ENCODE data around the gene CLSTN1.

Gene CLSTN1

DNA sequence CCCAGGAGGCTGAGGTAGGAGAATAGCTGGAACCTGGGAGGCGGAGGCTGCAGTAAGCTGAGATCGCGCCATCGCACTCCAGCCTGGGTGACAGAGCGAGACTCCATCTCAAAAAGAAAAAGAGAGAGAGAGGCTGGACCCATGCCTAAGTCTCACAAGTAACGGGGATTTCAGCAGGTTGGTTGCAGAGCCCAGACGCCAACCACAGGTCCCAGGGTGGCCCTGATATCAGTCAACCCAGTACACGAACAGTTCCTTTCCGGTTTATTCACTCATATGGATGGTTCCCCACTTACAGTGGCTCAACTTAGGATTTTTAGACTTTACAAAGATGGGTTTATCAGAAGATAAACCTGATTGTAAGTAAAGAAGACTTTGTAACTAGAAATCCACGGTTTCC lies 40.9 kb downstream of the CLSTN1 start:
- no peaks in the 10 kb centered on the region for H3K4me1 ChIP-seq (ENCODE audit: control insufficient read depth, insufficient read depth, low read length)
- H3K9me3 ChIP-seq (ENCODE audit: control insufficient read depth, low read length) = no peaks in the 10 kb centered on the region
- 95% methylated on average over 10 of the region's 10 CpGs for WGBS, 2 experiments
- no peak overlapping the region for H3K27ac ChIP-seq (ENCODE audit: insufficient read depth, low read depth, low read length, poor library complexity, severe bottlenecking)
- H3K27me3 ChIP-seq (ENCODE audit: control insufficient read depth, insufficient read depth, low read length, poor library complexity, severe bottlenecking) = no peaks in the 10 kb centered on the region
- no peaks in the 10 kb centered on the region for H3K36me3 ChIP-seq (ENCODE audit: control insufficient read depth, insufficient read depth, low read length)
- H3K4me3 ChIP-seq (ENCODE audit: insufficient read depth, low read depth, low read length) = no peak overlapping the region

DNA sequence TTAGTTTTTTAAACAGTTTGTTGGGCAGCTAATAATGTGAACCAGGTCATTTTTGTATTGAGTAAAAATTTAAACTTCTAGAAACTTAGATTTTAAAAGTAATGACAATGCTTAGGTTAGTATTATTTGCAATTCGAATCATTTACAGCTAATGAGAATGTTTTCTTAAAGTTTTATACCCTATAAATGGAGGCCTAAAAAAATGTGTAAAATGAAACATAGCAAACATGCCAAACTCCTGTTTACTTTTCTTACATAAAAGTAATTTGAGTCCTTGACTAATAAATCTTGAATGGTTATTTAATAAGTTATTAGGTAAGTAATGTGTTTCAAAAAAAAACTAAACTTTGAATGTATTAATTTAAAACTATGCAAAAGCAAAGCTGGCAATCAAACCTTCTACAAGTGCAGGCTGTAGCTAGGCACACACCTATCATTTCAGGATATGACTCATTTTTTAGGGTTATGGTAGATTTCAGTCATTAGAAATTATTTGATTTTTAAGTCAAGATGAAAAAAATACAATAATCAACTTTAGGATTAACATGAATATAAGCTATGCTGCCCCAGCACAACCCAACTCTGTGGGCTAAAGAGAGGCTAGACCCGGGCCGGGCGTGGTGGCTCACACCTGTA lies 41.5 kb downstream of the CLSTN1 start:
- no peak overlapping the region for H3K27ac ChIP-seq (ENCODE audit: insufficient read depth, low read depth, low read length, poor library complexity, severe bottlenecking)
- H3K36me3 ChIP-seq (ENCODE audit: control insufficient read depth, insufficient read depth, low read length) = no peaks in the 10 kb centered on the region
- H3K9me3 ChIP-seq (ENCODE audit: control insufficient read depth, low read length) = no peaks in the 10 kb centered on the region
- no peak overlapping the region for H3K4me3 ChIP-seq (ENCODE audit: insufficient read depth, low read depth, low read length)
- no peaks in the 10 kb centered on the region for H3K4me1 ChIP-seq (ENCODE audit: control insufficient read depth, insufficient read depth, low read length)
- 95 to 96% methylated on average over 3 to 4 of the region's 4 CpGs for WGBS, 2 experiments
- no peaks in the 10 kb centered on the region for H3K27me3 ChIP-seq (ENCODE audit: control insufficient read depth, insufficient read depth, low read length, poor library complexity, severe bottlenecking)

DNA sequence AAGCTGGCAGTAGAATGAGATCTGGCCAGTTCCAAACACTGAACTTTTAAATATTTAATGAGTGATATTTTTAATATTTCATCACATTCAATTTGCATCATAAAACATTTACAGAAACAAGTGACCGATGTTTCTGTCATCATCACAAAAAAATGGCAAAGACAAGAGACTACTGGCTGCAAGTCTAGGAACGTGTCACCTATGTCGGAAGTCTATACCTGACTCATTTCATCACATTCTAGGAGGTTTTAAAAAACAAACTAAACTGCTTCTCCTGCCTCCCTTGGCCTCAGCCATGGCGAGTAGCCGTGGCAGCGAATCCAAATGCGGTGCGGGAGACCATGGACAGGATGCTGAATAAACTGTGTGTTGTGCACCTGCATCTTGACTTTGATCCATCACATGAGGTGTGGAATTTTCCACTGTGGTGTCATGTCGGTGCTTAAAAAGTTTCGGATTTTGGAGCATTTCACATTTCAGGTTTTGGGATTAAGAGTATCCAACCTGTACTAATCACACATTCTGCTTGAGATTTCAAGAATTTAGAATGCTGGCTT lies 43.1 kb downstream of the CLSTN1 start:
- no peak overlapping the region for H3K27ac ChIP-seq (ENCODE audit: insufficient read depth, low read depth, low read length, poor library complexity, severe bottlenecking)
- H3K27me3 ChIP-seq (ENCODE audit: control insufficient read depth, insufficient read depth, low read length, poor library complexity, severe bottlenecking) = no peaks in the 10 kb centered on the region
- WGBS, 2 experiments = 94 to 97% methylated on average over 10 of the region's 10 CpGs
- H3K4me3 ChIP-seq (ENCODE audit: insufficient read depth, low read depth, low read length) = no peak overlapping the region
- H3K9me3 ChIP-seq (ENCODE audit: control insufficient read depth, low read length) = no peaks in the 10 kb centered on the region
- H3K4me1 ChIP-seq (ENCODE audit: control insufficient read depth, insufficient read depth, low read length) = no peaks in the 10 kb centered on the region
- H3K36me3 ChIP-seq (ENCODE audit: control insufficient read depth, insufficient read depth, low read length) = no peaks in the 10 kb centered on the region

- Histone ChIP-seq H3K36me3 (ENCODE audit: control insufficient read depth, insufficient read depth, low read length) (no peaks in the 10 kb centered on the region), H3K27me3 (ENCODE audit: control insufficient read depth, insufficient read depth, low read length, poor library complexity, severe bottlenecking) (no peaks in the 10 kb centered on the region), H3K9me3 (ENCODE audit: control insufficient read depth, low read length) (no peaks in the 10 kb centered on the region), H3K27ac (ENCODE audit: insufficient read depth, low read depth, low read length, poor library complexity, severe bottlenecking) (no peak overlapping the region), H3K4me1 (ENCODE audit: control insufficient read depth, insufficient read depth, low read length) (no peaks in the 10 kb centered on the region), H3K4me3 (ENCODE audit: insufficient read depth, low read depth, low read length) (no peak overlapping the region)
- WGBS, 2 experiments = 92% methylated on average over 10 of the region's 10 CpGs
These were observed 44.9 kb downstream of the CLSTN1 start for GRCh38 chr1:9778905-9779304.

GRCh38 chr1:9776685-9777084 lies 47.1 kb downstream of the CLSTN1 start:
- Histone ChIP-seq H3K9me3 (ENCODE audit: control insufficient read depth, low read length) (no peaks in the 10 kb centered on the region), H3K4me1 (ENCODE audit: control insufficient read depth, insufficient read depth, low read length) (no peaks in the 10 kb centered on the region), H3K36me3 (ENCODE audit: control insufficient read depth, insufficient read depth, low read length) (no peaks in the 10 kb centered on the region), H3K27me3 (ENCODE audit: control insufficient read depth, insufficient read depth, low read length, poor library complexity, severe bottlenecking) (no peaks in the 10 kb centered on the region), H3K27ac (ENCODE audit: insufficient read depth, low read depth, low read length, poor library complexity, severe bottlenecking) (no peak overlapping the region), H3K4me3 (ENCODE audit: insufficient read depth, low read depth, low read length) (no peak overlapping the region)
- WGBS, 2 experiments = 92 to 93% methylated on average over 2 of the region's 2 CpGs

DNA sequence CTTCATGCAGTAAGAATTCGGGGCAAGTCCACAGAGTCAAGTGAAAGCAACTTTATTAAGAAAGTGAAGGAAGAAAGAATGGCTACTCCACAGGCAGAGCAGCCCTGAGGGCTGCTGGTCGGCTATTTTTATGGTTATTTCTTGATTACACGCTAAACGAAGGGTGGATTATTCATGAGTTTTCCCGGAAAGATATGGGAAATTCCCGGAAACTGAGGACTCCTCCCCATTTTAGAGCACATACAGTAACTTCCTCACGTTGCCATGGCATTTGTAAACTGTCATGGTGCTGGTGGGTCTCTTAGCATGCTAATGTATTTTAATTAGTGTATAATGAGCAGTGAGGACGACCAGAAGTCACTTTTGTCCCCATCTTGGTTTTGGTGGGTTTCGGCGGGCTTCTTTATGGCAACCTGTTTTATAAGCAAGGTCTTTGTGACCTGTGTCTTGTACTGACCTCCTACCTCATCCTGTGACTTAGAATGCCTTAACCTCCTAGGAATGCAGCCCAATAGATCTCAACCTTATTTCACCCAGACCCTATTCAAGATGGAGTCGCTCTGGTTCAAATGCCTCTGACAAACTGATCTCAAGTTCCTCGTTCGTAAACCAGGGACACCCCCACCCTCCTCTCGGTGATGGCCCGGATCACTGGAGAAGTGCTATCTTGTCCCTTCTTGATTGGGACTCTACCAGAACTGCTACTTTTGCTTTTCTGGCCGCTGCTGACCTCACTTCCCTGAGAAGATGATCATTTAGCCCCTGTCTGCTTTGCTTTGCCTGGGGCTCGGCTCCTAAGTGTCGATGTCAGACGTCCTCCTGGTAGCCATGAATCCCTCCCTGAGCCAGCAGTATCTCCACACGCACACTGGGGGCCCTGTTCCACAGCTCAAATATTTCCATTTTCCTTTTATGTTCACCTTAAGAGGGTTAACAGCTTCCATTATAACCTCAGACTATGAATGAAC lies 48.8 kb downstream of the CLSTN1 start:
- H3K27ac ChIP-seq (ENCODE audit: insufficient read depth, low read depth, low read length, poor library complexity, severe bottlenecking) = no peak overlapping the region
- 92 to 93% methylated on average over 20 of the region's 20 CpGs for WGBS, 2 experiments

DNA sequence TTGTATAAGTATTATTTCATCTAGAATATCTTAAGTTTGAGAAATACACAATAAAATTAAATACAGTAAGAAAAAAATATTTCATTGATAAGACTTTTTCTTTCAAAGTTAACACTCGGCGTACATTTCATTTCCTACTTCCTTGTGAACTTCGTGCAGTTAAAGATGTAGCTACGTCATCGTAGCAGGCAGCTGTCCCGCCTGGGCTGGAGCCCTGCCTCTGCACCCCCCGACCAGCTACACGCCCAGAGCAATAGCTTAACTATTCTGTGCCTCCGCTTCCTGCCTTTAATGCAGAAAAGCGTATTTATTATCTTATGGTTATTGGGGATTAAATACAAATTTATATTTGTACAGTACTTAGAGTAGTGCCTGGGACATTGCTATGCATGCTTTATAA lies 53.5 kb downstream of the CLSTN1 start:
- H3K9me3 ChIP-seq (ENCODE audit: control insufficient read depth, low read length) = no peaks in the 10 kb centered on the region
- H3K27me3 ChIP-seq (ENCODE audit: control insufficient read depth, insufficient read depth, low read length, poor library complexity, severe bottlenecking) = no peaks in the 10 kb centered on the region
- no peak overlapping the region for H3K4me3 ChIP-seq (ENCODE audit: insufficient read depth, low read depth, low read length)
- no peak overlapping the region for H3K27ac ChIP-seq (ENCODE audit: insufficient read depth, low read depth, low read length, poor library complexity, severe bottlenecking)
- H3K36me3 ChIP-seq (ENCODE audit: control insufficient read depth, insufficient read depth, low read length) = no peaks in the 10 kb centered on the region
- H3K4me1 ChIP-seq (ENCODE audit: control insufficient read depth, insufficient read depth, low read length) = no peaks in the 10 kb centered on the region
- 97 to 99% methylated on average over 10 of the region's 10 CpGs for WGBS, 2 experiments

More for the DNA sequence above, 48.8 kb downstream of the CLSTN1 start:
- Histone ChIP-seq H3K4me1 (ENCODE audit: control insufficient read depth, insufficient read depth, low read length) (no peaks in the 10 kb centered on the region), H3K27me3 (ENCODE audit: control insufficient read depth, insufficient read depth, low read length, poor library complexity, severe bottlenecking) (no peaks in the 10 kb centered on the region), H3K36me3 (ENCODE audit: control insufficient read depth, insufficient read depth, low read length) (no peaks in the 10 kb centered on the region), H3K4me3 (ENCODE audit: insufficient read depth, low read depth, low read length) (no peak overlapping the region), H3K9me3 (ENCODE audit: control insufficient read depth, low read length) (no peaks in the 10 kb centered on the region)

DNA sequence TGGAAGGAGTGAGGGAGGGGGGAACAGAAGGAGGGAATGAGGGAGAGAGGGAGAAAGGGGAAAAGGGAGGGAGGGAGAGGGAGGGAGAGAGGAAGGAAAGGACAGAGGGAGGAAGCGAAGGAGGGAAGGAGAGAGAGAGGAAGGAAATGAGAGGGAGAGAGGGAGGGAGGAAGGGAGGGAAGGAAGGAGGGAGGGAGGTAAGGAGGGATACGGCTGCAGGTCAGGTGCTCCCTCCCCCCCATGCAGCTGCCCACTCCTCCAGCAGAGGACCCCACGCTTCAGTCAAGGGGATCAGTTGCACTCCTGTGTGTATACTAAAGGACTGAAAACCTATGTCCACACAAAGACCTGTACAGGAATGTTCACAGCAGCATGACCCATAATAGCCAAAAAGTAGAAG lies 54.8 kb downstream of the CLSTN1 start:
- no peaks in the 10 kb centered on the region for H3K4me1 ChIP-seq (ENCODE audit: control insufficient read depth, insufficient read depth, low read length)
- no peak overlapping the region for H3K27ac ChIP-seq (ENCODE audit: insufficient read depth, low read depth, low read length, poor library complexity, severe bottlenecking)
- no peaks in the 10 kb centered on the region for H3K27me3 ChIP-seq (ENCODE audit: control insufficient read depth, insufficient read depth, low read length, poor library complexity, severe bottlenecking)
- WGBS, 2 experiments = 87 to 91% methylated on average over 3 of the region's 3 CpGs
- no peaks in the 10 kb centered on the region for H3K9me3 ChIP-seq (ENCODE audit: control insufficient read depth, low read length)
- no peaks in the 10 kb centered on the region for H3K36me3 ChIP-seq (ENCODE audit: control insufficient read depth, insufficient read depth, low read length)
- no peak overlapping the region for H3K4me3 ChIP-seq (ENCODE audit: insufficient read depth, low read depth, low read length)

DNA sequence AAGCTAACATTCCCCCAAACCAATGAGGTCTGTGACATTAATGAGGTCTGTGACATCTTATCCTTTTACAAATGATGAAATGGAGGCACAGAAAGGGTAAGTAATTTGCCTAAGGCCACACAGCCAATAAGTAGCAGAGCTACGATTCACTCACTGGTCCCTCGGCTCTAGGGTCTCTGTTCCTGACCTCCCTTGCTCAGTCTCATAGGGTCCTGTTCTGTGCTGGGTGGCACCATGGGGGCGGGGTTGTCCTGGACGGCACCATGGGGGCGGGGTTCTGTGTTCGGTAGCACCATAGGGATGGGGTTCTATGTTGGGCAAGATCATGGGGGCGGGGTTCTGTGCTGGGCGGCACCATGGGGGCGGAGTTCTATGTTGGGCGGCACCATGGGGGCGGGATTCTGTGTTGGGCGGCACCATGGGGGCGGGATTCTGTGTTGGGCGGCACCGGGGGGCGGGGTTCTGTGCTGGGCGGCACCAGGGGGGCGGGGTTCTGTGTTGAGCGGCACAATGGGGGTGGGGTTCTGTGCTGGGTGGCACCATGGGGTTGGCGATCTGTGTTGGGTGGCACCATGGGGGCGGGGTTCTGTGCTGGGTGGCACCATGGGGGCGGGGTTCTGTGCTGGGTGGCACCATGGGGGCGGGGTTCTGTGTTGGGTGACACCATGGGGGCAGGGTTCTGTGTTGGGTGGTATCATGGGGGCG lies 55.6 kb downstream of the CLSTN1 start:
- Histone ChIP-seq H3K36me3 (ENCODE audit: control insufficient read depth, insufficient read depth, low read length) (no peaks in the 10 kb centered on the region), H3K4me1 (ENCODE audit: control insufficient read depth, insufficient read depth, low read length) (no peaks in the 10 kb centered on the region), H3K27me3 (ENCODE audit: control insufficient read depth, insufficient read depth, low read length, poor library complexity, severe bottlenecking) (no peaks in the 10 kb centered on the region), H3K27ac (ENCODE audit: insufficient read depth, low read depth, low read length, poor library complexity, severe bottlenecking) (no peak overlapping the region), H3K9me3 (ENCODE audit: control insufficient read depth, low read length) (no peaks in the 10 kb centered on the region), H3K4me3 (ENCODE audit: insufficient read depth, low read depth, low read length) (no peak overlapping the region)
- 97 to 98% methylated on average over 22 to 24 of the region's 24 CpGs for WGBS, 2 experiments
